ENCODE measurements around the gene PVALEF. TPM values are rescaled to one million over a fixed set of nuclear protein-coding genes. Genes with fewer than 3 reads are reported as not detected.

PVALEF gene
- total and polyA plus RNA-seq, 2 experiments from 2014 or later: not detected

DNA sequence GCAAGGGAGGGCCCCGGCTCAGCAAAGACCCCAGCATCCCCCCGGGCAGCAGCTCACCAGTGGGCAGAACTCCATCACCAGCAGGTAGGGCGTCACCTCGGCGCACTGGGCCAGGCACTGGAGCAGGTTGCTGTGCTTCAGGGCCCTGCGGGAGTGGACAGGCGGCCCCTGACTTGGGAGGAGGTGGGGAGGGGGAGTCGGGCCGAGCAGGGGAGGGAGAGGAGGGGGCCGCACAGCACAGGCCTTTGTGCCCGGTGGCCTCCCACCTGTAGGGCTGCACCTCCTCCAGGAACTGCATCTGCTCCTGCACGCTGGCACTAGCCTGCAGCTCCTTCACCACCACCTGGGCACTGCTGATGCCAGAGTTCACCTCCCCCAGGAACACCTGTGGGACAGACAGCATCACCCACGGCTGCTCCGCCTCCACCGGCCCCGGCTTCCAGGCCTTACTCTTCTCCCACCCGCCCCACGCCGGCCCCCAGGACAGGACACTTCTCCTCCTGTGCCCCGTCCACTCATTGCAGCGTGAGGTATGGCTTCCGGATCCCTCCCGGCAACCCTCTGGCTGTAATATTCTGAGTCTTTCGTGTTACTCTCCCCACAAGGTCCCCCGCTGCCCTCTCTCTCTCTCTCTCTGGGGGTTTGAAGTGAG lies 37.7 kb upstream of the PVALEF start:
- H2AFZ ChIP-seq: no peak overlapping the region
- DNase-seq: no peak

DNA sequence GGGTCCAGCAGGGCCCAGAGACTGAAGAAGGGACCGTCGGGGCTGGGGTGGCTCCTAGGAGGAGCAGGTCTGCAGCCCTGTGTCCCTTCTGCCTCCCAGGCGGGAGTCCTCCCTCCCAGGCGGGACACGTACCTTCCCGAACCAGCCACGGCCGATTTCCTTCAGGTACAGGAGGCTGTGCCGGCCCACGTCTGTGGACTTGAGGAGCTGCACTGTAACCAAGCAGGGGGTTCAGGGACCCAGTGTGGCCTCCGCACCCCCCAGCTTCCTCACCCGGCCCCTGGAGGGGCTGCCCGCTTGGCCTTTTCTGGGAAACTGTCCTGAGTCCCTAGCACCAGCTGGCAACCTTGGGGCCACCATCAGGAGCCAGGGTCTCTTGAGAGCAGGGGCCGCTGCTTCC lies 37.0 kb upstream of the PVALEF start:
- Histone ChIP-seq H4K20me1 (ENCODE audit: insufficient read depth) (no peaks in the 10 kb centered on the region), H3K36me3 (ENCODE audit: low read depth) (no peaks in the 10 kb centered on the region), H3K27me3 (replicated peaks; ENCODE audit: insufficient read depth) (no peaks in the 10 kb centered on the region), H3K9me2 (ENCODE audit: insufficient read depth) (no peaks in the 10 kb centered on the region), H3F3A (ENCODE audit: insufficient read depth) (no peaks in the 10 kb centered on the region), H3K4me1 (ENCODE audit: insufficient read depth) (no peaks in the 10 kb centered on the region), H3K27ac (no peak overlapping the region), H3K9ac (no peak overlapping the region), H3K4me2 (ENCODE audit: unreplicated experiment) (no peak overlapping the region), H3K9me3 (ENCODE audit: low read depth) (no peaks in the 10 kb centered on the region), H2AFZ (no peak overlapping the region), H3K4me3 (no peak overlapping the region), H3K79me2 (ENCODE audit: insufficient read depth) (no peaks in the 10 kb centered on the region)
- in situ Hi-C loops (cut with MboI): no loop called here
- TF ChIP-seq EZH2phosphoT487 (IDR thresholded peaks at IDR 0.05; ENCODE audit: insufficient read depth, low read depth): no peak
- no peak for TF ChIP-seq EZH2 (IDR thresholded peaks at IDR 0.05; ENCODE audit: insufficient read depth, poor library complexity, severe bottlenecking)
- DNase-seq: no peak
- WGBS, 2 experiments (ENCODE audit: low coverage in 1 of 2, low lambda C conversion rate in 2 of 2, missing lambda C conversion rate in 2 of 2): 81 to 86% methylated on average over 13 to 14 of the region's 14 CpGs

More for the DNA sequence above, 37.7 kb upstream of the PVALEF start:
- no peak overlapping the region for H3K9ac ChIP-seq
- no peaks in the 10 kb centered on the region for H4K20me1 ChIP-seq (ENCODE audit: insufficient read depth)
- H3K27me3 ChIP-seq (replicated peaks; ENCODE audit: insufficient read depth): peaks cover 2% of the 10 kb centered on the region; the same call in 1 of the 2 replicates
- H3K4me1 ChIP-seq (ENCODE audit: insufficient read depth): no peaks in the 10 kb centered on the region
- 74 to 78% methylated on average over 15 to 25 of the region's 25 CpGs for WGBS, 2 experiments (ENCODE audit: low coverage in 1 of 2, low lambda C conversion rate in 2 of 2, missing lambda C conversion rate in 2 of 2)
- no peaks in the 10 kb centered on the region for H3K9me2 ChIP-seq (ENCODE audit: insufficient read depth)
- no peak overlapping the region for H3K4me2 ChIP-seq (ENCODE audit: unreplicated experiment)
- in situ Hi-C loops (cut with MboI): no loop called here
- no peak overlapping the region for H3K4me3 ChIP-seq
- no peaks in the 10 kb centered on the region for H3K36me3 ChIP-seq (ENCODE audit: low read depth)
- no peak overlapping the region for H3K27ac ChIP-seq
- no peak for TF ChIP-seq EZH2phosphoT487 (IDR thresholded peaks at IDR 0.05; ENCODE audit: insufficient read depth, low read depth)
- no peak for TF ChIP-seq EZH2 (IDR thresholded peaks at IDR 0.05; ENCODE audit: insufficient read depth, poor library complexity, severe bottlenecking)
- no peaks in the 10 kb centered on the region for H3F3A ChIP-seq (ENCODE audit: insufficient read depth)
- H3K79me2 ChIP-seq (ENCODE audit: insufficient read depth): no peaks in the 10 kb centered on the region
- H3K9me3 ChIP-seq (ENCODE audit: low read depth): no peaks in the 10 kb centered on the region

DNA sequence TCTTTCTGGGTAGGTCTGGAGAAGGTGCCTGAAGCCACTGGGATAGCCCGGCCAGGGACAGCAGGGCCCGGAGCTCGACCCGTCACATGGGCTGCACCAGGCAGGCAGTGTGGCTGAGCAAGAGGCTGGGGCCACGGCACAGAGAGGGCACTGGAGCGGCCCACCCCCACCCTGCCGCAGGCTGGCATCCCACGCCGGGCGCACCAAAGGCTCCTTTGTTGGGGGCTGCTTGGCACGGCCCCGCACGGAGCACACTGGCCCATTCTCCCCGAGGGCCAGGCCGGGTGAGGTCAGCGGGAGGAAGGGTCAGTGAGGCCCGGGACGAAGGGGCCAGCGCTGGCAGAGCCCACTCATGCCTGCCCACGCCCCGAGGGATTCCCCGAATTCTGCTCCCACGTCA lies 36.5 kb upstream of the PVALEF start:
- no peak overlapping the region for H3K9ac ChIP-seq
- no peaks in the 10 kb centered on the region for H3K27me3 ChIP-seq (replicated peaks; ENCODE audit: insufficient read depth)
- in situ Hi-C loops (cut with MboI): no loop called here
- H3K4me2 ChIP-seq (ENCODE audit: unreplicated experiment): no peak overlapping the region
- H3K36me3 ChIP-seq (ENCODE audit: low read depth): no peaks in the 10 kb centered on the region
- no peaks in the 10 kb centered on the region for H3K4me1 ChIP-seq (ENCODE audit: insufficient read depth)
- DNase-seq: no peak
- no peak overlapping the region for H2AFZ ChIP-seq
- 85 to 88% methylated on average over 17 to 18 of the region's 23 CpGs for WGBS, 2 experiments (ENCODE audit: low coverage in 1 of 2, low lambda C conversion rate in 2 of 2, missing lambda C conversion rate in 2 of 2)
- H3K9me3 ChIP-seq (ENCODE audit: low read depth): no peaks in the 10 kb centered on the region
- H3K27ac ChIP-seq: no peak overlapping the region
- TF ChIP-seq EZH2phosphoT487 (IDR thresholded peaks at IDR 0.05; ENCODE audit: insufficient read depth, low read depth): no peak
- TF ChIP-seq EZH2 (IDR thresholded peaks at IDR 0.05; ENCODE audit: insufficient read depth, poor library complexity, severe bottlenecking): no peak
- no peaks in the 10 kb centered on the region for H3K9me2 ChIP-seq (ENCODE audit: insufficient read depth)
- no peaks in the 10 kb centered on the region for H3F3A ChIP-seq (ENCODE audit: insufficient read depth)
- no peak overlapping the region for H3K4me3 ChIP-seq
- no peaks in the 10 kb centered on the region for H3K79me2 ChIP-seq (ENCODE audit: insufficient read depth)
- H4K20me1 ChIP-seq (ENCODE audit: insufficient read depth): no peaks in the 10 kb centered on the region

DNA sequence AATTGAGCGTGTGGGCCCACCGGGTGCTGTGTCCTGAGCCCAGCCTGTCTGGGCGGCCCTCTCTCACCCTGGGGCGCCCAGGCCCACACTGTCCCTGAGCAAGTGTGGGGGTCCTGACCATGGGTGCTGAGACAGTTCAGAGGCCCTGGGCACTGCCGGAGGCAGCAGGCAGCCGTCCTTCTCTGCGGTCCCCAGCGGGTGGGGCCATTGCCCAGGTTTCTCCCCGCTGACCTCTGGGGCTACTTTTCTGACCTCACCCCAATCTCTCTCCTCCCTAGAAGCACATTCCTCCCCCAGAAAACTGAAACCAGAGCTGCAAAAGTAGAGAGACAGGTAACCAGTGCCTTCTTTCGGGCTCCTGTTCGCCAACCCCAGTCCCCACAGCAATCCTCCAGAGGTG lies 36.0 kb upstream of the PVALEF start:
- H3K27me3 ChIP-seq (replicated peaks; ENCODE audit: insufficient read depth): no peaks in the 10 kb centered on the region
- no peaks in the 10 kb centered on the region for H4K20me1 ChIP-seq (ENCODE audit: insufficient read depth)
- no peaks in the 10 kb centered on the region for H3K9me3 ChIP-seq (ENCODE audit: low read depth)
- H3K9ac ChIP-seq: no peak overlapping the region
- no peaks in the 10 kb centered on the region for H3K4me1 ChIP-seq (ENCODE audit: insufficient read depth)
- H3K27ac ChIP-seq: no peak overlapping the region
- no peaks in the 10 kb centered on the region for H3K79me2 ChIP-seq (ENCODE audit: insufficient read depth)
- no peak for DNase-seq
- H3K4me3 ChIP-seq: no peak overlapping the region
- WGBS, 2 experiments (ENCODE audit: low coverage in 1 of 2, low lambda C conversion rate in 2 of 2, missing lambda C conversion rate in 2 of 2): 79 to 84% methylated on average over 11 of the region's 11 CpGs
- in situ Hi-C loops (cut with MboI): no loop called here
- no peaks in the 10 kb centered on the region for H3K9me2 ChIP-seq (ENCODE audit: insufficient read depth)
- no peaks in the 10 kb centered on the region for H3F3A ChIP-seq (ENCODE audit: insufficient read depth)
- H3K36me3 ChIP-seq (ENCODE audit: low read depth): no peaks in the 10 kb centered on the region
- no peak for TF ChIP-seq EZH2phosphoT487 (IDR thresholded peaks at IDR 0.05; ENCODE audit: insufficient read depth, low read depth)
- no peak for TF ChIP-seq EZH2 (IDR thresholded peaks at IDR 0.05; ENCODE audit: insufficient read depth, poor library complexity, severe bottlenecking)
- H3K4me2 ChIP-seq (ENCODE audit: unreplicated experiment): no peak overlapping the region
- no peak overlapping the region for H2AFZ ChIP-seq

All from GM23248 (cell line).